Astrocyte (in vitro differentiated cells and primary cell): ENCODE measurements around the gene SLC16A12. TPM values are rescaled to one million over a fixed set of nuclear protein-coding genes. Genes with fewer than 3 reads are reported as not detected.

Experiments
- DNase-seq: peaks from one replicate; pipeline ENCODE4 v3.0.0-alpha.2; 2010; ENCODE audit warnings: low read depth
- FAIRE-seq: peaks from 2 replicates; lab custom pipeline; 2011; peaks lifted over from hg19 to GRCh38; lab: Jason Lieb, UNC
- H2AFZ ChIP-seq: 2 replicates; pipeline ENCODE4 v1.6.0; 2012; ENCODE audit warnings: low read depth, low read length, inconsistent platforms
- H3K27ac ChIP-seq: 2 replicates; pipeline ENCODE4 v1.5.1; 2011; ENCODE audit warnings: low read depth, low read length, inconsistent platforms
- H3K27me3 ChIP-seq: 2 replicates; pipeline ENCODE4 v1.6.0; 2011; ENCODE audit warnings: low read length, inconsistent platforms; ENCODE audit not compliant: insufficient read depth
- H3K36me3 ChIP-seq: 2 replicates; pipeline ENCODE4 v1.5.1; 2011; ENCODE audit warnings: low read length, inconsistent platforms; ENCODE audit not compliant: insufficient read depth
- H3K4me1 ChIP-seq: 2 replicates; pipeline ENCODE4 v1.5.1; 2011; ENCODE audit warnings: low read length, inconsistent platforms; ENCODE audit not compliant: insufficient read depth
- H3K4me2 ChIP-seq: 2 replicates; pipeline ENCODE4 v1.6.0; 2012; ENCODE audit warnings: low read length, inconsistent platforms
- H3K4me3 ChIP-seq: 2 replicates; pipeline ENCODE4 v1.5.1; 2011; ENCODE audit warnings: low read depth, mild to moderate bottlenecking, low read length, inconsistent platforms; ENCODE audit not compliant: insufficient read depth
- H3K79me2 ChIP-seq: 2 replicates; pipeline ENCODE4 v1.6.0; 2012; ENCODE audit warnings: mild to moderate bottlenecking, low read length, inconsistent platforms; ENCODE audit not compliant: insufficient read depth
- H3K9ac ChIP-seq: 2 replicates; pipeline ENCODE4 v1.6.0; 2012; ENCODE audit warnings: mild to moderate bottlenecking, low read length, inconsistent platforms
- H3K9me3 ChIP-seq: 2 replicates; pipeline ENCODE4 v1.5.1; 2012; ENCODE audit warnings: low read depth, mild to moderate bottlenecking, low read length, inconsistent platforms; ENCODE audit not compliant: insufficient read depth
- H4K20me1 ChIP-seq: 2 replicates; pipeline ENCODE4 v1.6.0; 2012; ENCODE audit warnings: low read length, inconsistent platforms; ENCODE audit not compliant: insufficient read depth
- H3K27ac Mint-ChIP-seq: one replicate; pipeline ENCODE4 v1.8.0; 2021; ENCODE audit warnings: mild to moderate bottlenecking, mixed read lengths; ENCODE audit not compliant: unreplicated experiment
- H3K27me3 Mint-ChIP-seq: one replicate; pipeline ENCODE4 v1.8.0; 2021; ENCODE audit warnings: low read depth, mixed read lengths; ENCODE audit not compliant: unreplicated experiment
- H3K36me3 Mint-ChIP-seq: one replicate; pipeline ENCODE4 v1.8.0; 2021; ENCODE audit warnings: low read depth, mixed read lengths; ENCODE audit not compliant: unreplicated experiment
- H3K4me1 Mint-ChIP-seq: one replicate; pipeline ENCODE4 v1.8.0; 2021; ENCODE audit warnings: low read depth, mixed read lengths; ENCODE audit not compliant: unreplicated experiment
- H3K4me3 Mint-ChIP-seq: one replicate; pipeline ENCODE4 v1.8.0; 2021; ENCODE audit warnings: mild to moderate bottlenecking, moderate library complexity, mixed read lengths; ENCODE audit not compliant: unreplicated experiment
- H3K9me3 Mint-ChIP-seq: one replicate; pipeline ENCODE4 v1.8.0; 2021; ENCODE audit warnings: mild to moderate bottlenecking, mixed read lengths; ENCODE audit not compliant: unreplicated experiment
- CTCF ChIP-seq: IDR thresholded peaks from 2 replicates; pipeline ENCODE4 v1.5.1; 2011; ENCODE audit warnings: low read depth, mild to moderate bottlenecking, inconsistent platforms, low read length, moderate library complexity; ENCODE audit not compliant: insufficient read depth
- EZH2 ChIP-seq: IDR thresholded peaks from 2 replicates; pipeline ENCODE4 v1.6.1; 2012; ENCODE audit warnings: mild to moderate bottlenecking, low read length, inconsistent platforms; ENCODE audit not compliant: insufficient read depth
- total RNA-seq: library from RNA; stranded (reverse); gene quantifications from 2 replicates; pipeline ENCODE4 v1.2.1, GENCODE V29; 2021

The SLC16A12 gene
- total RNA-seq, 1 donor from 2014 or later = 0.59 TPM

- Histone ChIP-seq H2AFZ (no peak overlapping the region), H3K9me3 (no peaks in the 10 kb centered on the region), H3K36me3 (no peaks in the 10 kb centered on the region), H4K20me1 (no peaks in the 10 kb centered on the region), H3K4me1 (no peaks in the 10 kb centered on the region), H3K4me2 (no peak overlapping the region), H3K27me3 (no peaks in the 10 kb centered on the region), H3K27ac (no peak overlapping the region), H3K4me3 (no peak overlapping the region), H3K79me2 (no peaks in the 10 kb centered on the region), H3K9ac (no peak overlapping the region)
- H3K9me3 Mint-ChIP-seq = no peaks in the 10 kb centered on the region
- H3K36me3 Mint-ChIP-seq = no peaks in the 10 kb centered on the region
- no peak for DNase-seq
- H3K4me3 Mint-ChIP-seq = no peak overlapping the region
- no peak overlapping the region for H3K27ac Mint-ChIP-seq
- H3K27me3 Mint-ChIP-seq = no peaks in the 10 kb centered on the region
- TF ChIP-seq CTCF (no peak), EZH2 (no peak)
- H3K4me1 Mint-ChIP-seq = no peaks in the 10 kb centered on the region
- peak; percentile 26 for FAIRE-seq
Observed at GRCh38 chr10:89490596-89491335, 44.6 kb downstream of the SLC16A12 start.

- H3K4me2 ChIP-seq = peak overlapping the region; percentile 52
Observed at GRCh38 chr10:89482256-89482655, 53.1 kb downstream of the SLC16A12 start.

More at GRCh38 chr10:89482256-89482655, 53.1 kb downstream of the SLC16A12 start:
- Histone ChIP-seq H3K9ac (peak overlapping the region; percentile 8), H3K36me3 (no peaks in the 10 kb centered on the region), H4K20me1 (no peaks in the 10 kb centered on the region), H3K27ac (peak overlapping the region; percentile 59), H3K79me2 (no peaks in the 10 kb centered on the region), H3K4me1 (peaks cover 30% of the 10 kb centered on the region), H2AFZ (no peak overlapping the region), H3K4me3 (no peak overlapping the region), H3K9me3 (no peaks in the 10 kb centered on the region), H3K27me3 (no peaks in the 10 kb centered on the region)
- DNase-seq = no peak
- no peak for FAIRE-seq
- Mint-ChIP-seq H3K27me3 (no peaks in the 10 kb centered on the region), H3K36me3 (no peaks in the 10 kb centered on the region), H3K9me3 (peaks cover 3% of the 10 kb centered on the region), H3K27ac (peak overlapping the region; percentile 82), H3K4me3 (no peak overlapping the region), H3K4me1 (peaks cover 31% of the 10 kb centered on the region)
- no peak for TF ChIP-seq CTCF
- no peak for TF ChIP-seq EZH2
